ENCODE results near the gene MAP2K5. TPM values are rescaled to one million over a fixed set of nuclear protein-coding genes. Genes with fewer than 3 reads are reported as not detected.
A peak's percentile ranks its signal among the peaks of the same experiment; 100 is the strongest.

Gene MAP2K5
- total RNA-seq, 1 experiment from 2014 or later = 22.2 TPM

- Mint-ChIP-seq H3K4me3 (ENCODE audit: low read depth, unreplicated experiment) (no peak overlapping the region), H3K27ac (ENCODE audit: unreplicated experiment) (no peak overlapping the region), H3K27me3 (ENCODE audit: unreplicated experiment) (peaks cover 58% of the 10 kb centered on the region), H3K9me3 (ENCODE audit: low read depth, unreplicated experiment) (no peaks in the 10 kb centered on the region), H3K4me1 (ENCODE audit: low read depth, unreplicated experiment) (peaks cover 38% of the 10 kb centered on the region), H3K36me3 (ENCODE audit: insufficient read depth, unreplicated experiment) (peaks cover 39% of the 10 kb centered on the region)
- intact Hi-C loops (cut with micrococcal nuclease; ENCODE audit: unreplicated experiment) = loop anchor here (5.0 to 10.0 kb wide), 4 partner anchors 452 to 892 kb away; no protein-coding TSS in a partner anchor
- no peak for TF ChIP-seq CTCF (IDR thresholded peaks at IDR 0.05; ENCODE audit: unreplicated experiment)
- CTCF ChIA-PET = no interaction called here
- no TSS peak for BruUV-seq (replicated peaks)
- no peak for DNase-seq
Observed at GRCh38 chr15:67836955-67837354, 294.5 kb downstream of the MAP2K5 start.

- Mint-ChIP-seq H3K4me1 (ENCODE audit: low read depth, unreplicated experiment) (peaks cover 28% of the 10 kb centered on the region), H3K4me3 (ENCODE audit: low read depth, unreplicated experiment) (peak overlapping the region; percentile 79), H3K27me3 (ENCODE audit: unreplicated experiment) (peaks cover 43% of the 10 kb centered on the region), H3K9me3 (ENCODE audit: low read depth, unreplicated experiment) (no peaks in the 10 kb centered on the region), H3K36me3 (ENCODE audit: insufficient read depth, unreplicated experiment) (peaks cover 39% of the 10 kb centered on the region), H3K27ac (ENCODE audit: unreplicated experiment) (peak overlapping the region; percentile 99)
- DNase-seq = peak; percentile 83
- no TSS peak for BruUV-seq (replicated peaks)
- intact Hi-C loops (cut with micrococcal nuclease; ENCODE audit: unreplicated experiment) = loop anchor here (5.0 to 10.0 kb wide), 4 partner anchors 454 to 894 kb away; no protein-coding TSS in a partner anchor
- no peak for TF ChIP-seq CTCF (IDR thresholded peaks at IDR 0.05; ENCODE audit: unreplicated experiment)
- CTCF ChIA-PET = interaction anchor here (0.5 to 1.2 kb wide), 2 partner anchors 382 to 404 kb away, joined by 3 to 5 read pairs; no protein-coding TSS in a partner anchor
Observed at GRCh38 chr15:67838789-67839332, 296.4 kb downstream of the MAP2K5 start.

- peak overlapping the region; percentile 79 for H3K4me3 Mint-ChIP-seq (ENCODE audit: low read depth, unreplicated experiment)
- peaks cover 36% of the 10 kb centered on the region for H3K27me3 Mint-ChIP-seq (ENCODE audit: unreplicated experiment)
- peak overlapping the region; percentile 99 for H3K27ac Mint-ChIP-seq (ENCODE audit: unreplicated experiment)
- CTCF ChIA-PET = interaction anchor here (0.6 to 1.2 kb wide), 4 partner anchors 31 to 1738 kb away, joined by 3 to 5 read pairs (median 4); no protein-coding TSS in a partner anchor
- DNase-seq = no peak
- H3K4me1 Mint-ChIP-seq (ENCODE audit: low read depth, unreplicated experiment) = peaks cover 21% of the 10 kb centered on the region
- H3K36me3 Mint-ChIP-seq (ENCODE audit: insufficient read depth, unreplicated experiment) = peaks cover 37% of the 10 kb centered on the region
- TF ChIP-seq CTCF (IDR thresholded peaks at IDR 0.05; ENCODE audit: unreplicated experiment) = no peak
- intact Hi-C loops (cut with micrococcal nuclease; ENCODE audit: unreplicated experiment) = loop anchor here (5.0 to 10.0 kb wide), 4 partner anchors 455 to 895 kb away; no protein-coding TSS in a partner anchor
- no TSS peak for BruUV-seq (replicated peaks)
- no peaks in the 10 kb centered on the region for H3K9me3 Mint-ChIP-seq (ENCODE audit: low read depth, unreplicated experiment)
Observed at GRCh38 chr15:67839499-67839928, 297.0 kb downstream of the MAP2K5 start.

GRCh38 chr15:67839929-67840748 is 297.6 kb downstream of the MAP2K5 start, which contains the start of gene RNU6-1:
Gene RNU6-1, minus strand, starts transcription at chr15:67840045.
- Mint-ChIP-seq H3K4me3 (ENCODE audit: low read depth, unreplicated experiment) (peak within 1 kb of the TSS; percentile 79), H3K4me1 (ENCODE audit: low read depth, unreplicated experiment) (peaks cover 15% of the 10 kb centered on the region), H3K36me3 (ENCODE audit: insufficient read depth, unreplicated experiment) (peaks cover 31% of the 10 kb centered on the region), H3K27me3 (ENCODE audit: unreplicated experiment) (peaks cover 30% of the 10 kb centered on the region), H3K27ac (ENCODE audit: unreplicated experiment) (peak within 1 kb of the TSS; percentile 99), H3K9me3 (ENCODE audit: low read depth, unreplicated experiment) (no peaks in the 10 kb centered on the region)
- CTCF ChIA-PET = interaction anchor here (0.6 to 1.0 kb wide), 6 partner anchors 32 to 1738 kb away, joined by 3 to 4 read pairs (median 4); no protein-coding TSS in a partner anchor
- peak; percentile 92 for DNase-seq
- intact Hi-C loops (cut with micrococcal nuclease; ENCODE audit: unreplicated experiment) = loop anchor here (5.0 to 10.0 kb wide), 4 partner anchors 455 to 895 kb away; no protein-coding TSS in a partner anchor
- no peak for TF ChIP-seq CTCF (IDR thresholded peaks at IDR 0.05; ENCODE audit: unreplicated experiment)
- no TSS peak for BruUV-seq (replicated peaks)

All from Calu3 (cell line).